HepG2 (cell line): ENCODE data around the gene SMIM8. TPM values are rescaled to one million over a fixed set of nuclear protein-coding genes. Genes with fewer than 3 reads are reported as not detected.

ENCODE experiments used
- ATAC-seq: fragments of 200-7000 bp; cut with Tn5 transposase; 3 replicates; pipeline ENCODE4 v1.9.1; 2020; ENCODE audit warnings: mild to moderate bottlenecking, moderate library complexity
- BruUV-seq: library from RNA; stranded (reverse); fragments of 400-500 nt; replicated peaks from 2 replicates; lab custom pipeline; 2021; lab: Mats Ljungman, UMichigan
- CTCF ChIA-PET: fragments of 300-600 bp; formaldehyde crosslinking; extraction: SDS; loops from one replicate; lab custom pipeline; 2021; ENCODE audit warnings: low total read pairs, inconsistent platforms, low intra/inter-chr PET ratio; lab: Yijun Ruan, JAX
- POLR2A ChIA-PET: fragments of 350-600 bp; sonication (Branson Sonifier 250); formaldehyde crosslinking; loops from one replicate; lab custom pipeline; 2020; ENCODE audit warnings: antibody characterized with exemption, inconsistent platforms; lab: Yijun Ruan, JAX
- DNase-seq: peaks from one replicate; pipeline ENCODE4 v3.0.0-alpha.2; 2015; ENCODE audit warnings: low spot score
- FAIRE-seq: peaks from 3 replicates; lab custom pipeline; 2011; peaks lifted over from hg19 to GRCh38; lab: Jason Lieb, UNC
- H2AFZ ChIP-seq: one replicate; pipeline ENCODE4 v1.6.1; 2011; ENCODE audit warnings: low read length, inconsistent platforms
- H3K27ac ChIP-seq: fragments of 300-600 bp; 3 replicates; pipeline ENCODE4 v1.8.0; 2011; ENCODE audit warnings: mixed run types, mild to moderate bottlenecking, mixed read lengths, low read length, inconsistent platforms; ENCODE audit not compliant: insufficient read depth; ENCODE audit errors: extremely low read length
- H3K27me3 ChIP-seq, 2 experiments: fragments of 200-600 bp in 1 of 2; 2 replicates in 1 of 2; 3 replicates in 1 of 2; pipeline versions ENCODE4 v1.6.0 to v1.8.0; 2011; ENCODE audit warnings: low read length in 2 of 2, mild to moderate bottlenecking in 2 of 2, moderate library complexity in 2 of 2, inconsistent platforms in 1 of 2; ENCODE audit not compliant: insufficient read depth in 2 of 2, control insufficient read depth in 1 of 2
- H3K36me3 ChIP-seq, 2 experiments: fragments of 200-600 bp in 1 of 2; replicated peaks in 1 of 2; 2 replicates in 1 of 2; 3 replicates in 1 of 2; pipeline versions ENCODE4 v1.5.1 to v1.8.0; 2011; ENCODE audit warnings: low read length in 2 of 2, inconsistent platforms in 1 of 2; ENCODE audit not compliant: insufficient read depth in 2 of 2, control insufficient read depth in 1 of 2
- H3K4me1 ChIP-seq: 2 replicates; pipeline ENCODE4 v1.5.1; 2012; ENCODE audit warnings: low read length, inconsistent platforms; ENCODE audit not compliant: insufficient read depth
- H3K4me2 ChIP-seq: 2 replicates; pipeline ENCODE4 v1.6.0; 2011; ENCODE audit warnings: low read depth, low read length, inconsistent platforms
- H3K4me3 ChIP-seq, 3 experiments: fragments of 200-600 bp in 1 of 3; sonication (generic), shearing (Covaris generic) in 1 of 3; replicated peaks in 1 of 3; 2 replicates each; pipeline ENCODE4 v1.5.1; 2011 to 2016; ENCODE audit warnings: low read length in 3 of 3, inconsistent platforms in 2 of 3, low read depth in 2 of 3, mild to moderate bottlenecking in 2 of 3, control low read depth in 1 of 3, mixed read lengths in 1 of 3; ENCODE audit not compliant: insufficient read depth in 1 of 3
- H3K79me2 ChIP-seq: one replicate; pipeline ENCODE4 v1.6.1; 2011; ENCODE audit warnings: low read length, inconsistent platforms; ENCODE audit not compliant: insufficient read depth
- H3K9ac ChIP-seq: 2 replicates; pipeline ENCODE4 v1.6.0; 2011; ENCODE audit warnings: mild to moderate bottlenecking, low read depth, low read length, inconsistent platforms; ENCODE audit not compliant: insufficient read depth
- H3K9me3 ChIP-seq: 2 replicates; pipeline ENCODE4 v1.5.1; 2012; ENCODE audit warnings: mild to moderate bottlenecking, low read length
- H4K20me1 ChIP-seq: 2 replicates; pipeline ENCODE4 v1.6.0; 2011; ENCODE audit warnings: inconsistent platforms, mild to moderate bottlenecking, low read length, moderate library complexity; ENCODE audit not compliant: insufficient read depth
- CTCF ChIP-seq: sonication (generic); formaldehyde crosslinking; IDR thresholded peaks from 2 replicates; pipeline ENCODE4 v1.5.0; 2020; ENCODE audit warnings: mild to moderate bottlenecking, missing genetic modification reagents, moderate library complexity
- DBP ChIP-seq: sonication (generic); formaldehyde crosslinking; IDR thresholded peaks from 2 replicates; pipeline ENCODE4 v1.4.0; 2020; ENCODE audit warnings: missing genetic modification reagents; ENCODE audit errors: not compliant biosample characterization
- HNRNPLL ChIP-seq: fragments of 200-400 bp; formaldehyde crosslinking; IDR thresholded peaks from 2 replicates; pipeline ENCODE4 v1.6.1; 2017; ENCODE audit warnings: mild to moderate bottlenecking, low read depth, low read length; ENCODE audit not compliant: poor library complexity, severe bottlenecking
- MLXIP ChIP-seq: sonication (generic); formaldehyde crosslinking; IDR thresholded peaks from 2 replicates; pipeline ENCODE4 v1.9.0; 2021; ENCODE audit warnings: missing genetic modification reagents, borderline replicate concordance
- STAG1 ChIP-seq: sonication (generic); formaldehyde crosslinking; IDR thresholded peaks from 2 replicates; pipeline ENCODE4 v1.4.0; 2020; ENCODE audit warnings: missing genetic modification reagents
- ZNF703 ChIP-seq: sonication (generic); formaldehyde crosslinking; IDR thresholded peaks from 2 replicates; pipeline ENCODE4 v1.5.1; 2020; ENCODE audit warnings: missing genetic modification reagents, mild to moderate bottlenecking, moderate library complexity, borderline replicate concordance
- in situ Hi-C: cut with HindIII; loops from 2 replicates; pipeline ENCODE4 v1.10.0; 2017; ENCODE audit warnings: low pct_unique_long_range_greater_than_20kb; ENCODE audit not compliant: extremely low pct_ligation_motif_present
- intact Hi-C: fragments of 100-400 bp; cut with micrococcal nuclease; formaldehyde crosslinking; loops from one replicate; pipeline ENCODE4 v1.10.0; 2022; ENCODE audit not compliant: unreplicated experiment
- polyA plus RNA-seq, 8 experiments: library from polyadenylated mRNA; depleted of rRNA in 3 of 8; stranded (reverse) in 7 of 8; unstranded in 1 of 8; fragments of >200 nt; fragmentation: Illumina TruSeq in 4 of 8; extraction: Trizol in 4 of 8; gene quantifications; 2 replicates each; pipeline versions ENCODE4 v1.2.1 to v1.2.3, GENCODE V29; 2011 to 2016; ENCODE audit warnings: low read depth in 4 of 8, missing spikeins in 1 of 8, mixed read lengths in 1 of 8; ENCODE audit not compliant: insufficient read depth in 1 of 8
- total RNA-seq, 5 experiments: library from RNA; depleted of rRNA; stranded (reverse); fragments of >200 nt; fragmentation: Illumina TruSeq; extraction: Trizol; gene quantifications; 2 replicates each; pipeline ENCODE4 v1.2.3, GENCODE V29; 2016; ENCODE audit warnings: low read depth in 1 of 5
- TF ChIP-seq, protein P1 (sequence below): sonication (generic); formaldehyde crosslinking; IDR thresholded peaks from 2 replicates; pipeline ENCODE4 v1.4.0; 2020; ENCODE audit warnings: missing genetic modification reagents, borderline replicate concordance
- TF ChIP-seq, protein P2 (sequence below): sonication (generic); formaldehyde crosslinking; IDR thresholded peaks from 2 replicates; pipeline ENCODE4 v1.5.1; 2020; ENCODE audit warnings: missing genetic modification reagents, mild to moderate bottlenecking, borderline replicate concordance

SMIM8 gene
- total and polyA plus RNA-seq, 2 of the 13 experiments (the other 11 are each of a cell fraction or from before 2014, with no cell fraction given): 4.8 to 10.0 TPM

- Histone ChIP-seq H2AFZ (no peak overlapping the region), H3K27ac (no peak overlapping the region), H3K4me3 (no peak overlapping the region), H3K4me1 (no peaks in the 10 kb centered on the region), H3K27me3 (no peaks in the 10 kb centered on the region), H3K36me3 (no peaks in the 10 kb centered on the region), H3K79me2 (no peaks in the 10 kb centered on the region), H3K9me3 (no peaks in the 10 kb centered on the region), H3K9ac (no peak overlapping the region), H4K20me1 (no peaks in the 10 kb centered on the region), H3K4me2 (no peak overlapping the region)
- ChIA-PET POLR2A (no interaction called here), CTCF (no interaction called here)
- no TSS peak for BruUV-seq
- ATAC-seq (peak; percentile 56), FAIRE-seq (no peak), DNase-seq (peak; percentile 22)
- in situ Hi-C loops: no loop called here
- intact Hi-C loops: loop anchor here (2.0 kb wide), 1 partner anchor 114 kb away; no protein-coding TSS in a partner anchor
- TF ChIP-seq ZNF703 (no peak), HNRNPLL (no peak), CTCF (CRISPR knock-in tag) (peak; percentile 37), MLXIP (no peak), STAG1 (peak; percentile 62), DBP (CRISPR knock-in tag) (no peak)
- TF ChIP-seq, protein P1, sequence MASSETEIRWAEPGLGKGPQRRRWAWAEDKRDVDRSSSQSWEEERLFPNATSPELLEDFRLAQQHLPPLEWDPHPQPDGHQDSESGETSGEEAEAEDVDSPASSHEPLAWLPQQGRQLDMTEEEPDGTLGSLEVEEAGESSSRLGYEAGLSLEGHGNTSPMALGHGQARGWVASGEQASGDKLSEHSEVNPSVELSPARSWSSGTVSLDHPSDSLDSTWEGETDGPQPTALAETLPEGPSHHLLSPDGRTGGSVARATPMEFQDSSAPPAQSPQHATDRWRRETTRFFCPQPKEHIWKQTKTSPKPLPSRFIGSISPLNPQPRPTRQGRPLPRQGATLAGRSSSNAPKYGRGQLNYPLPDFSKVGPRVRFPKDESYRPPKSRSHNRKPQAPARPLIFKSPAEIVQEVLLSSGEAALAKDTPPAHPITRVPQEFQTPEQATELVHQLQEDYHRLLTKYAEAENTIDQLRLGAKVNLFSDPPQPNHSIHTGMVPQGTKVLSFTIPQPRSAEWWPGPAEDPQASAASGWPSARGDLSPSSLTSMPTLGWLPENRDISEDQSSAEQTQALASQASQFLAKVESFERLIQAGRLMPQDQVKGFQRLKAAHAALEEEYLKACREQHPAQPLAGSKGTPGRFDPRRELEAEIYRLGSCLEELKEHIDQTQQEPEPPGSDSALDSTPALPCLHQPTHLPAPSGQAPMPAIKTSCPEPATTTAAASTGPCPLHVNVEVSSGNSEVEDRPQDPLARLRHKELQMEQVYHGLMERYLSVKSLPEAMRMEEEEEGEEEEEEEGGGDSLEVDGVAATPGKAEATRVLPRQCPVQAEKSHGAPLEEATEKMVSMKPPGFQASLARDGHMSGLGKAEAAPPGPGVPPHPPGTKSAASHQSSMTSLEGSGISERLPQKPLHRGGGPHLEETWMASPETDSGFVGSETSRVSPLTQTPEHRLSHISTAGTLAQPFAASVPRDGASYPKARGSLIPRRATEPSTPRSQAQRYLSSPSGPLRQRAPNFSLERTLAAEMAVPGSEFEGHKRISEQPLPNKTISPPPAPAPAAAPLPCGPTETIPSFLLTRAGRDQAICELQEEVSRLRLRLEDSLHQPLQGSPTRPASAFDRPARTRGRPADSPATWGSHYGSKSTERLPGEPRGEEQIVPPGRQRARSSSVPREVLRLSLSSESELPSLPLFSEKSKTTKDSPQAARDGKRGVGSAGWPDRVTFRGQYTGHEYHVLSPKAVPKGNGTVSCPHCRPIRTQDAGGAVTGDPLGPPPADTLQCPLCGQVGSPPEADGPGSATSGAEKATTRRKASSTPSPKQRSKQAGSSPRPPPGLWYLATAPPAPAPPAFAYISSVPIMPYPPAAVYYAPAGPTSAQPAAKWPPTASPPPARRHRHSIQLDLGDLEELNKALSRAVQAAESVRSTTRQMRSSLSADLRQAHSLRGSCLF (CRISPR knock-in tag): no peak
- TF ChIP-seq, protein P2, sequence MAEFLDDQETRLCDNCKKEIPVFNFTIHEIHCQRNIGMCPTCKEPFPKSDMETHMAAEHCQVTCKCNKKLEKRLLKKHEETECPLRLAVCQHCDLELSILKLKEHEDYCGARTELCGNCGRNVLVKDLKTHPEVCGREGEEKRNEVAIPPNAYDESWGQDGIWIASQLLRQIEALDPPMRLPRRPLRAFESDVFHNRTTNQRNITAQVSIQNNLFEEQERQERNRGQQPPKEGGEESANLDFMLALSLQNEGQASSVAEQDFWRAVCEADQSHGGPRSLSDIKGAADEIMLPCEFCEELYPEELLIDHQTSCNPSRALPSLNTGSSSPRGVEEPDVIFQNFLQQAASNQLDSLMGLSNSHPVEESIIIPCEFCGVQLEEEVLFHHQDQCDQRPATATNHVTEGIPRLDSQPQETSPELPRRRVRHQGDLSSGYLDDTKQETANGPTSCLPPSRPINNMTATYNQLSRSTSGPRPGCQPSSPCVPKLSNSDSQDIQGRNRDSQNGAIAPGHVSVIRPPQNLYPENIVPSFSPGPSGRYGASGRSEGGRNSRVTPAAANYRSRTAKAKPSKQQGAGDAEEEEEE: no peak
Observed at GRCh38 chr6:87277123-87277522, 45.3 kb upstream of the SMIM8 start.
